Esophagus muscularis mucosa (tissue), 4 donors: ENCODE data around the gene F5. TPM values are rescaled to one million over a fixed set of nuclear protein-coding genes. Genes with fewer than 3 reads are reported as not detected.
"Not testable (repeated sequence)": the region's sequence is repeated elsewhere in the genome, so short reads cannot be mapped to it uniquely, and the experiment has no call there.

Experiments used
- DNase-seq: peaks from one replicate; pipeline ENCODE4 v3.0.0-alpha.2; 2017; ENCODE audit errors: extremely low spot score
- H3K27ac ChIP-seq, 4 donors: fragments of 200-600 bp; sonication (generic); replicated peaks in 1 of 4; 1 replicate in 3 of 4; 2 replicates in 1 of 4; pipeline ENCODE4 v1.5.1; 2016 to 2019; ENCODE audit warnings: mild to moderate bottlenecking in 1 of 4
- H3K27me3 ChIP-seq, 4 donors: fragments of 200-600 bp; sonication (generic); one replicate each; pipeline versions ENCODE4 v1.5.1 to v1.6.0; 2016 to 2019
- H3K36me3 ChIP-seq, 4 donors: fragments of 200-600 bp; sonication (generic); one replicate each; pipeline ENCODE4 v1.5.1; 2016 to 2019
- H3K4me1 ChIP-seq, 4 donors: fragments of 200-600 bp; sonication (generic); one replicate each; pipeline ENCODE4 v1.5.1; 2016 to 2019
- H3K4me3 ChIP-seq, 4 donors: fragments of 200-600 bp; sonication (generic); 1 replicate in 2 of 4; 2 replicates in 2 of 4; pipeline ENCODE4 v1.5.1; 2016 to 2019; ENCODE audit warnings: mild to moderate bottlenecking in 4 of 4, moderate library complexity in 1 of 4
- H3K9me3 ChIP-seq, 4 donors: fragments of 200-600 bp; sonication (generic); 1 replicate in 3 of 4; 2 replicates in 1 of 4; pipeline ENCODE4 v1.5.1; 2016 to 2019
- EP300 ChIP-seq: sonication (generic); formaldehyde crosslinking; IDR thresholded peaks from one replicate; pipeline ENCODE4 v1.6.1; 2017; ENCODE audit warnings: antibody characterized with exemption
- POLR2A ChIP-seq: fragments of 450-650 bp; IDR thresholded peaks from one replicate; pipeline ENCODE4 v1.6.1; 2017; ENCODE audit warnings: antibody characterized with exemption, moderate library complexity, mild to moderate bottlenecking, low read depth
- POLR2AphosphoS5 ChIP-seq, 2 donors: sonication (generic); formaldehyde crosslinking; IDR thresholded peaks; one replicate each; pipeline ENCODE4 v1.6.1; 2017; ENCODE audit warnings: antibody characterized with exemption in 2 of 2
- whole genome bisulfite sequencing: methylation state at CpG from one replicate; pipeline ENCODE4 v1.1.5; 2018; 5-methylcytosine and 5-hydroxymethylcytosine counted together
- intact Hi-C: fragments of 100-400 bp; cut with DNase I; formaldehyde crosslinking; loops from one replicate; pipeline ENCODE4 v1.15.1; 2023
- total RNA-seq, 4 donors: library from RNA; depleted of rRNA; stranded (reverse); fragments of >200 nt; gene quantifications; one replicate each; pipeline versions ENCODE4 v1.1.0 to v1.2.1, GENCODE V29; 2016
- TF ChIP-seq, protein P1 (sequence below), 3 experiments: fragments of 200-600 bp in 2 of 3; fragments of 450-650 bp in 1 of 3; sonication (generic) in 2 of 3; IDR thresholded peaks; one replicate each; pipeline ENCODE4 v1.5.1; 2017 to 2019; ENCODE audit warnings: antibody characterized with exemption in 3 of 3, mild to moderate bottlenecking in 2 of 3, moderate library complexity in 1 of 3

F5 gene
- total RNA-seq, 4 donors from 2014 or later: 0.13 to 1.2 (median 0.34) TPM; not detected in 1

GRCh38 chr1:169546087-169546995 is 39.9 kb downstream of the F5 start:
- no peak for DNase-seq
- peaks cover 0 to 2% (median 0%) of the 10 kb centered on the region in 4 donors for H3K27me3 ChIP-seq
- no peak overlapping the region for H3K27ac ChIP-seq
- peaks cover 0 to 5% (median 0%) of the 10 kb centered on the region in 4 donors for H3K36me3 ChIP-seq
- intact Hi-C loops: loop anchor here (2.0 kb wide), 1 partner anchor 78 kb away; no protein-coding TSS in a partner anchor
- no peak overlapping the region for H3K4me3 ChIP-seq
- H3K9me3 ChIP-seq: no peaks in the 10 kb centered on the region
- 59% methylated on average over 15 of the region's 15 CpGs for WGBS
- TF ChIP-seq, protein P1, sequence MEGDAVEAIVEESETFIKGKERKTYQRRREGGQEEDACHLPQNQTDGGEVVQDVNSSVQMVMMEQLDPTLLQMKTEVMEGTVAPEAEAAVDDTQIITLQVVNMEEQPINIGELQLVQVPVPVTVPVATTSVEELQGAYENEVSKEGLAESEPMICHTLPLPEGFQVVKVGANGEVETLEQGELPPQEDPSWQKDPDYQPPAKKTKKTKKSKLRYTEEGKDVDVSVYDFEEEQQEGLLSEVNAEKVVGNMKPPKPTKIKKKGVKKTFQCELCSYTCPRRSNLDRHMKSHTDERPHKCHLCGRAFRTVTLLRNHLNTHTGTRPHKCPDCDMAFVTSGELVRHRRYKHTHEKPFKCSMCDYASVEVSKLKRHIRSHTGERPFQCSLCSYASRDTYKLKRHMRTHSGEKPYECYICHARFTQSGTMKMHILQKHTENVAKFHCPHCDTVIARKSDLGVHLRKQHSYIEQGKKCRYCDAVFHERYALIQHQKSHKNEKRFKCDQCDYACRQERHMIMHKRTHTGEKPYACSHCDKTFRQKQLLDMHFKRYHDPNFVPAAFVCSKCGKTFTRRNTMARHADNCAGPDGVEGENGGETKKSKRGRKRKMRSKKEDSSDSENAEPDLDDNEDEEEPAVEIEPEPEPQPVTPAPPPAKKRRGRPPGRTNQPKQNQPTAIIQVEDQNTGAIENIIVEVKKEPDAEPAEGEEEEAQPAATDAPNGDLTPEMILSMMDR (IDR thresholded peaks at IDR 0.05): peak; percentile 83 to 88 (median 85)
- no peak for TF ChIP-seq POLR2A
- no peaks in the 10 kb centered on the region for H3K4me1 ChIP-seq

GRCh38 chr1:169545472-169545871 is 40.8 kb downstream of the F5 start:
- Histone ChIP-seq H3K27ac (no peak overlapping the region), H3K36me3 (peaks cover 0 to 5% (median 0%) of the 10 kb centered on the region in 4 donors), H3K9me3 (no peaks in the 10 kb centered on the region), H3K27me3 (no peaks in the 10 kb centered on the region), H3K4me3 (no peak overlapping the region), H3K4me1 (no peaks in the 10 kb centered on the region)
- 82% methylated on average over 2 of the region's 2 CpGs for WGBS
- intact Hi-C loops: no loop called here
- DNase-seq: no peak
- TF ChIP-seq EP300 (no peak), POLR2A (no peak), POLR2AphosphoS5 (IDR thresholded peaks at IDR 0.05) (no peak)
- TF ChIP-seq, protein P1 (IDR thresholded peaks at IDR 0.05): no peak

GRCh38 chr1:169538998-169539871 is 47.0 kb downstream of the F5 start:
- Histone ChIP-seq H3K27ac (no peak overlapping the region), H3K9me3 (no peaks in the 10 kb centered on the region), H3K36me3 (peaks cover 0 to 5% (median 0%) of the 10 kb centered on the region in 4 donors), H3K27me3 (no peaks in the 10 kb centered on the region), H3K4me3 (no peak overlapping the region), H3K4me1 (no peaks in the 10 kb centered on the region)
- TF ChIP-seq, protein P1 (IDR thresholded peaks at IDR 0.05): no peak
- TF ChIP-seq POLR2A: no peak
- TF ChIP-seq POLR2AphosphoS5 (IDR thresholded peaks at IDR 0.05): no peak
- TF ChIP-seq EP300: no peak
- 78% methylated on average over 3 of the region's 3 CpGs for WGBS
- intact Hi-C loops: no loop called here
- DNase-seq: no peak

GRCh38 chr1:169534653-169535052 is 51.6 kb downstream of the F5 start:
- intact Hi-C loops: no loop called here
- Histone ChIP-seq H3K27ac (no peak overlapping the region), H3K9me3 (no peaks in the 10 kb centered on the region), H3K4me1 (no peaks in the 10 kb centered on the region), H3K4me3 (no peak overlapping the region), H3K36me3 (no peaks in the 10 kb centered on the region), H3K27me3 (no peaks in the 10 kb centered on the region)
- WGBS: 88% methylated on average over 2 of the region's 2 CpGs
- no peak for DNase-seq
- TF ChIP-seq POLR2A: no peak
- no peak for TF ChIP-seq POLR2AphosphoS5 (IDR thresholded peaks at IDR 0.05)
- TF ChIP-seq, protein P1 (IDR thresholded peaks at IDR 0.05): no peak
- no peak for TF ChIP-seq EP300

- 86% methylated on average over 9 of the region's 9 CpGs for WGBS
- intact Hi-C loops, H3K27ac ChIP-seq, DNase-seq, H3K36me3 ChIP-seq, H3K27me3 ChIP-seq, H3K9me3 ChIP-seq, H3K4me3 ChIP-seq, H3K4me1 ChIP-seq: not testable (repeated sequence)
Observed at GRCh38 chr1:169533528-169534190, 52.6 kb downstream of the F5 start.
